GM20000 (cell line): Measurements from ENCODE around the gene KIRREL1.
"Not testable (repeated sequence)": the region's sequence is repeated elsewhere in the genome, so short reads cannot be mapped to it uniquely, and the experiment has no call there.

ENCODE experiments used
- DNase-seq: peaks from one replicate; pipeline ENCODE4 v3.0.0; 2012; ENCODE audit warnings: low spot score
- CTCF ChIP-seq: IDR thresholded peaks from 2 replicates; pipeline ENCODE4 v1.5.1; 2012; ENCODE audit warnings: mild to moderate bottlenecking, control low read depth; ENCODE audit errors: extremely low read depth, missing control alignments

Gene KIRREL1

GRCh38 chr1:158118713-158119402 lies 125.4 kb downstream of the KIRREL1 start:
- no peak for TF ChIP-seq CTCF
- DNase-seq: no peak

DNA sequence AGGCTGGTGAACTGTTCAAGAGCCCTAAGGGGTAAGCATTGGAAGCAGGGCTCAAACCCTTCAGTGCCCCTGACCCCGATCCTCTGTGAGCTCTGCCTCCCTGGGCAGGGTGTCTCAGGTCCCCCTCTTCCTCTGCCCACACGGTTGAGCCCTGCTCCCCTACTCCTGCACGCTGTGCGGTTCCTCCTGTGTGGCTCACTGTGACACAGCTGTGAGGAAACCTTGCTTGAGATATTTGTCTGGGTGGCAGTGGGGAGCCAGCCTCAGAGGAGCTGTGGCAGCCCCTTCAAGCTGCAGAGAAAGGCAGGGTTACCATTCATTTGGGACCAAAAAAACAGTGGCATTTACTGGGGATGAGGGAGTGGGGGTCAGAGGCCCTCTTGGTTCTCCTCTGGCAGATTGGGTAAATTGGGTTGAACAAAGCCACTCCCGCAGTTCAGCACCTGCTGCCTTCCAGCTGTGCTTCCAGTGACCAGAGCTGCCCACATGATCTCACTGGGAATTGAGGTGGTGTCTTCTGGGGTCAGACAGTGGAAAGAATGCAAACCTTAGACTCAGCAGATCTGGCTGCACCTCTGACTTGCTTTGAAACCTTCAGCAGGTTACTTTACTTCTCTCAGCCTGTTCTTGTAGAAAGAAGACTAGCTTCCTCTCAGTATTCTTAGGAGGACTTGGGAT lies 126.7 kb downstream of the KIRREL1 start:
- no peak for TF ChIP-seq CTCF
- DNase-seq: no peak

- peak; percentile 43 for TF ChIP-seq CTCF
- DNase-seq: peak; percentile 41
These were observed 128.3 kb downstream of the KIRREL1 start for GRCh38 chr1:158121604-158122254.

GRCh38 chr1:158122833-158123388 lies 129.5 kb downstream of the KIRREL1 start:
- no peak for DNase-seq
- no peak for TF ChIP-seq CTCF

DNA sequence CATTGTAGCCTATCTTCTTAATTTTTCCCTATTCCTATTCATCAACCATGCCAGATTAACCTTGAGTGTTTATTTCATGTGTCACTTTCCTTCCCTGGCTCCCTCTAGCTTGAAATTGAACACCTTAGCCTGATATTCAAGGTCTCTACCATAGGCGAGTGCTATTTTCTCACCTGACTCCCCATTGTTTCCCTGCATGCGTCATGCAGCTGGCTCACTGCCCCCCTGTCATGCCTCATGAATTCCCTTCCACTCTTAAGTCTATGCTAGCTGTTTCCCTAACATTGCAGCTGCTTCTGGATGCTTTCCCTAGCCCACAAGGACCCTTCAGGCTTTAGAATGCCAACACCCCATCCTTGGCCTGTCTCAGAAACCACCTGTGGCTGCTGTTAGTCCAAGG lies 130.6 kb downstream of the KIRREL1 start:
- TF ChIP-seq CTCF: no peak
- DNase-seq: no peak

DNA sequence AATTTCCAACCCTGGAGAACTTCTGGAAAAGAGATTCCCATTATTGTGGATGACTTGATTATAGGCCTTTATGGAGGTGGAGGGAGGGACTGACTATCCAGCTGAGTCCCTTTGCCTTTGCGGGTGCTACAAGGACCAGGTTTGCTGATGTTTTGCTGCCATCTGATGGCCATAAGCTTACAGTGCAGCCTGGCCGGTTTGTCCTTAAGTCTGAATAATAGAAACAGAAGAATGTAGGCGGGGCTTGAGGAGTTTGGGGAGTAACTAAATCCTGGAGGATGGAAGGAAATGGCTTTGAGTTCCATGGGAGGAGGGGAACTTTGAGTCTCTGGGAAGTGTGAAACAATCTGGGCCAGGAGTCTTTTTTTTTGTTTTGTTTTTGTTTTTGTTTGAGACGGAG lies 131.6 kb downstream of the KIRREL1 start:
- TF ChIP-seq CTCF: peak; percentile 88
- DNase-seq: peak; percentile 80

DNA sequence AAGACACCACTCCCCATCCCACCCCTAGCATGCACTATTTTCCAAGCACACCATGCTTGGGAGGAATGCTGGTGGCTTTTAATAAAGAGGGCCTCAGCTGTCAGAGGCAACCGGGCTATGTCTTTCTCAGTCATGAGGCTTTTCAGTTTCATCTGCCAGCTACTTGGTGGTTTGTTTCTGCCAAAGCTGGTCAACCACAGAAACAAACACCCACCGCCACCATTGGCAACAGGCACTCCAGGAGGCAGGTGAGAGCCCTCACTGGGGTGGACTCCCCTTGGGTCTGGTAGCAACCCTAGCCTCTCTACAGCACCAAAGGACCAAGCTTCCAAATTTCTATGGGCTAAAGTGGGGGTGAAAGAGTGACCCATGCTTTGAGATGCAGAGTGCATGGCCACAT lies 133.0 kb downstream of the KIRREL1 start:
- no peak for TF ChIP-seq CTCF
- no peak for DNase-seq

DNA sequence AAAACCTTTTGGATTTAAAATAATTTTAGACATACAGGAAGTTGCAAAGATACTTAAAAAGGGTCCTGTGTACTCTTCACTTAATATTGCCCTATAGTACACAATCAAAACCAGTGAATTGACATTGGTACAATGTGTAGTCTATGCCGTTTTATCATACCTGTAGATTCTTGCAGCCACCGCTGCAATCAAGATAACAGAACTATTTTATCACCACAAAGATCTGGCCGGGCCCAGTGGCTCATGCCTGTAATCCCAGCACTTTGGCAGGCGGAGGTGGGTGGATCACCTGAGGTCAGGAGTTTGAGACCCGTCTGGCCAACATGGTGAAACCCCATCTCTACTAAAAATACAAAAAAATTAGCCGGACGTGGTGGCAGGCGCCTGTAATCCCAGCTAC lies 135.1 kb downstream of the KIRREL1 start:
- not testable (repeated sequence) for DNase-seq
